Caco-2 (cell line): ENCODE measurements around the gene C14orf180. TPM values are rescaled to one million over a fixed set of nuclear protein-coding genes. Genes with fewer than 3 reads are reported as not detected.

Experiments
- BruUV-seq: library from RNA; stranded (reverse); fragments of 400-500 nt; replicated peaks from 2 replicates; lab custom pipeline; 2021; lab: Mats Ljungman, UMichigan
- CTCF ChIA-PET: fragments of 300-600 bp; sonication (Branson Sonifier 250); formaldehyde crosslinking; loops from one replicate; lab custom pipeline; 2022; ENCODE audit warnings: antibody characterized with exemption; lab: Charles Lee
- POLR2A ChIA-PET: fragments of 300-600 bp; sonication (Branson Sonifier 250); formaldehyde crosslinking; loops from one replicate; lab custom pipeline; 2022; ENCODE audit warnings: antibody characterized with exemption; lab: Charles Lee
- DNase-seq, 2 experiments: peaks; one replicate each; pipeline versions ENCODE4 v3.0.0 to v3.0.0-alpha.2; 2020 to 2022
- H3K27me3 ChIP-seq: replicated peaks from 2 replicates; pipeline ENCODE4 v1.6.0; 2011; ENCODE audit warnings: low read length; ENCODE audit not compliant: control insufficient read depth, insufficient read depth
- H3K36me3 ChIP-seq: 2 replicates; pipeline ENCODE4 v1.5.1; 2011; ENCODE audit warnings: low read length; ENCODE audit not compliant: control insufficient read depth, insufficient read depth
- H3K4me1 ChIP-seq: fragments of 250-450 bp; sonication (Bioruptor Pico); 2 replicates; pipeline ENCODE4 v1.5.1; 2020; ENCODE audit warnings: mild to moderate bottlenecking
- H3K4me3 ChIP-seq: 2 replicates; pipeline ENCODE4 v1.5.1; 2011; ENCODE audit warnings: low read depth, mild to moderate bottlenecking, control low read depth, low read length
- H3K9me3 ChIP-seq: fragments of 250-450 bp; sonication (Bioruptor Pico); 2 replicates; pipeline ENCODE4 v1.5.1; 2020; ENCODE audit warnings: mild to moderate bottlenecking, moderate library complexity
- H3K27ac Mint-ChIP-seq: one replicate; pipeline ENCODE4 v1.8.0; 2022; ENCODE audit warnings: mixed read lengths; ENCODE audit not compliant: unreplicated experiment
- H3K27me3 Mint-ChIP-seq: one replicate; pipeline ENCODE4 v1.8.0; 2022; ENCODE audit warnings: mixed read lengths; ENCODE audit not compliant: insufficient read depth, unreplicated experiment
- H3K36me3 Mint-ChIP-seq: one replicate; pipeline ENCODE4 v1.8.0; 2022; ENCODE audit warnings: mild to moderate bottlenecking, mixed read lengths; ENCODE audit not compliant: insufficient read depth, unreplicated experiment
- H3K4me1 Mint-ChIP-seq: one replicate; pipeline ENCODE4 v1.8.0; 2022; ENCODE audit warnings: low read depth, mixed read lengths; ENCODE audit not compliant: unreplicated experiment
- H3K4me3 Mint-ChIP-seq: one replicate; pipeline ENCODE4 v1.8.0; 2022; ENCODE audit warnings: mild to moderate bottlenecking, moderate library complexity, mixed read lengths; ENCODE audit not compliant: unreplicated experiment
- H3K9me3 Mint-ChIP-seq: one replicate; pipeline ENCODE4 v1.8.0; 2022; ENCODE audit warnings: mixed read lengths; ENCODE audit not compliant: unreplicated experiment
- intact Hi-C: fragments of 100-400 bp; cut with micrococcal nuclease; formaldehyde crosslinking; loops from one replicate; pipeline ENCODE4 v1.10.0; 2022; ENCODE audit not compliant: unreplicated experiment
- total RNA-seq: library from RNA; stranded (reverse); gene quantifications from 2 replicates; pipeline ENCODE4 v1.2.3, GENCODE V29; 2022
- TF ChIP-seq, protein P1 (sequence below), 2 experiments: fragments of 200-600 bp in 1 of 2; IDR thresholded peaks; 1 replicate in 1 of 2; 2 replicates in 1 of 2; pipeline versions ENCODE4 v1.5.1 to v1.8.0; 2011 to 2022; ENCODE audit warnings: antibody characterized with exemption in 1 of 2, control low read depth in 1 of 2, inconsistent platforms in 1 of 2, low read depth in 1 of 2, low read length in 1 of 2, mild to moderate bottlenecking in 1 of 2, moderate library complexity in 1 of 2; ENCODE audit not compliant: insufficient read depth in 1 of 2, severe bottlenecking in 1 of 2, unreplicated experiment in 1 of 2

The C14orf180 gene
- total RNA-seq, 1 experiment from 2014 or later: not detected

- peak; percentile 79 to 85 for DNase-seq
- Mint-ChIP-seq H3K27ac (no peak overlapping the region), H3K27me3 (peaks cover 17% of the 10 kb centered on the region), H3K9me3 (no peaks in the 10 kb centered on the region), H3K36me3 (no peaks in the 10 kb centered on the region), H3K4me3 (no peak overlapping the region), H3K4me1 (no peaks in the 10 kb centered on the region)
- intact Hi-C loops: loop anchor here (1.0 to 2.0 kb wide), 2 partner anchors 427 to 486 kb away; no protein-coding TSS in a partner anchor
- no TSS peak for BruUV-seq
- Histone ChIP-seq H3K4me1 (peaks cover 3% of the 10 kb centered on the region), H3K27me3 (0 out of 2 replicates have a peak, but pooled peaks cover 1% of the 10 kb centered on the region), H3K4me3 (no peak overlapping the region), H3K36me3 (no peaks in the 10 kb centered on the region), H3K9me3 (no peaks in the 10 kb centered on the region)
- CTCF ChIA-PET: interaction anchor here (0.6 to 2.1 kb wide), 10 partner anchors 8 to 486 kb away, joined by 3 to 16 read pairs (median 5); no protein-coding TSS in a partner anchor
- POLR2A ChIA-PET: interaction anchor here (0.6 kb wide), 1 partner anchor 213 kb away, joined by 4 read pairs; no protein-coding TSS in a partner anchor
- TF ChIP-seq, protein P1, sequence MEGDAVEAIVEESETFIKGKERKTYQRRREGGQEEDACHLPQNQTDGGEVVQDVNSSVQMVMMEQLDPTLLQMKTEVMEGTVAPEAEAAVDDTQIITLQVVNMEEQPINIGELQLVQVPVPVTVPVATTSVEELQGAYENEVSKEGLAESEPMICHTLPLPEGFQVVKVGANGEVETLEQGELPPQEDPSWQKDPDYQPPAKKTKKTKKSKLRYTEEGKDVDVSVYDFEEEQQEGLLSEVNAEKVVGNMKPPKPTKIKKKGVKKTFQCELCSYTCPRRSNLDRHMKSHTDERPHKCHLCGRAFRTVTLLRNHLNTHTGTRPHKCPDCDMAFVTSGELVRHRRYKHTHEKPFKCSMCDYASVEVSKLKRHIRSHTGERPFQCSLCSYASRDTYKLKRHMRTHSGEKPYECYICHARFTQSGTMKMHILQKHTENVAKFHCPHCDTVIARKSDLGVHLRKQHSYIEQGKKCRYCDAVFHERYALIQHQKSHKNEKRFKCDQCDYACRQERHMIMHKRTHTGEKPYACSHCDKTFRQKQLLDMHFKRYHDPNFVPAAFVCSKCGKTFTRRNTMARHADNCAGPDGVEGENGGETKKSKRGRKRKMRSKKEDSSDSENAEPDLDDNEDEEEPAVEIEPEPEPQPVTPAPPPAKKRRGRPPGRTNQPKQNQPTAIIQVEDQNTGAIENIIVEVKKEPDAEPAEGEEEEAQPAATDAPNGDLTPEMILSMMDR (IDR thresholded peaks at IDR 0.05; ENCODE audit: insufficient read depth in 1 of 2, low read depth in 1 of 2, low read length in 1 of 2, severe bottlenecking in 1 of 2, unreplicated experiment in 1 of 2): peak; percentile 68 to 83
These were observed 15.6 kb upstream of the C14orf180 start for GRCh38 chr14:104563742-104564615.

DNA sequence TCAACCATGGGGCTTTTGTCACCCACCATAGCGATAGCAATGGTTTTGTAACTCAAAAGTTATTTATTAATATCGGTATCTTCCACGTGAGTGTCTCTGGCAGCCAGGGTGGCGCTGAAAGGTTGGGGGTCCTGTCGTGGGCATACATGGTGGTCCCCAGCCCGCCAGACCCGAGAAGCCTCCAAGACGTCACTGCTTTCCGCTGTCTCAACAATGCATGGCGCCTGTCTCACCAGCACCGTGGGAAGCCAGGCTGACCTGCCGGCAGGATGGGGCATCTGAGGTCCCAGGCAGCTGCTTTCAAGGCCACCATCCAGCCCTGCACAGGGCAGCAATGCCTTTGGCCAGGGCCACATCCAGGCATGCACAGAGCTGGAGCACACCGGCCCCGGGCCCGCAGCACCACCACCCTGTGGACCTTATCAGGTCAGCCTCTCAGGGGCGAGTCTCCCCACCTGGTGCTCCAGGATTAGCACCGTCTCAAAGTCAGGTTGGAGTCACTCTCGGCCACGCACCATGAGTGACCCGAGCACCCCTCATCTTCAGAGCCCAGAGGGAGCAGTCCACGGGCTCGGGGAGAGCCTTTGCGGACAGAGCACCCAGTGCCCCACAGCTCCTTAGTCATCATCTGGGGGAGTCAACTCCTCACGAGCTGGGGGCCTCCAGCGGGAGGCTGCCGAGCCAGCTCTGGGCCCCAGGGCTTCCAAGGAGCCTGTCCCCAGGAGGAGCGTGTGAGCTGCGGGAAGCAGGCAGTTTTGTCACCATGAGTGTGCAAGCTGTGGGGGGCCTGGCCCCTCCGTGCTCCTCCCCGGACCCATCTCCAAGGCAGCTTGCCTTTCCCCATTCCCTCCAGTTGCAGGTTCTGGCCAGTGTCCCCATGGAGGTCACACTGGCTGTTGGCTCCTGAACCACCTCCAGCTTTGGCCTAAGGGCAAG lies 14.6 kb upstream of the C14orf180 start:
- ChIA-PET CTCF (interaction anchor here (0.7 to 2.1 kb wide), 9 partner anchors 8 to 487 kb away, joined by 3 to 16 read pairs (median 6); no protein-coding TSS in a partner anchor), POLR2A (interaction anchor here (0.5 to 0.6 kb wide), 2 partner anchors 12 to 214 kb away, joined by 4 to 5 read pairs; no protein-coding TSS in a partner anchor)
- H3K4me3 ChIP-seq: no peak overlapping the region
- Mint-ChIP-seq H3K4me1 (no peaks in the 10 kb centered on the region), H3K9me3 (no peaks in the 10 kb centered on the region), H3K36me3 (no peaks in the 10 kb centered on the region), H3K27me3 (peaks cover 16% of the 10 kb centered on the region), H3K27ac (no peak overlapping the region), H3K4me3 (no peak overlapping the region)
- peaks cover 3% of the 10 kb centered on the region for H3K4me1 ChIP-seq
- DNase-seq: no peak
- 0 out of 2 replicates have a peak, but pooled peaks cover 1% of the 10 kb centered on the region for H3K27me3 ChIP-seq
- no peaks in the 10 kb centered on the region for H3K9me3 ChIP-seq
- intact Hi-C loops: loop anchor here (1.0 to 2.0 kb wide), 2 partner anchors 428 to 487 kb away; no protein-coding TSS in a partner anchor
- no peaks in the 10 kb centered on the region for H3K36me3 ChIP-seq
- BruUV-seq: no TSS peak
- TF ChIP-seq, protein P1 (IDR thresholded peaks at IDR 0.05; ENCODE audit: insufficient read depth in 1 of 2, low read depth in 1 of 2, low read length in 1 of 2, severe bottlenecking in 1 of 2, unreplicated experiment in 1 of 2): no peak
